ENCODE measurements around the gene NOLC1. TPM values are rescaled to one million over a fixed set of nuclear protein-coding genes. Genes with fewer than 3 reads are reported as not detected.

The NOLC1 gene
- total RNA-seq, 2 experiments from 2014 or later, result 206 to 283 TPM

DNA sequence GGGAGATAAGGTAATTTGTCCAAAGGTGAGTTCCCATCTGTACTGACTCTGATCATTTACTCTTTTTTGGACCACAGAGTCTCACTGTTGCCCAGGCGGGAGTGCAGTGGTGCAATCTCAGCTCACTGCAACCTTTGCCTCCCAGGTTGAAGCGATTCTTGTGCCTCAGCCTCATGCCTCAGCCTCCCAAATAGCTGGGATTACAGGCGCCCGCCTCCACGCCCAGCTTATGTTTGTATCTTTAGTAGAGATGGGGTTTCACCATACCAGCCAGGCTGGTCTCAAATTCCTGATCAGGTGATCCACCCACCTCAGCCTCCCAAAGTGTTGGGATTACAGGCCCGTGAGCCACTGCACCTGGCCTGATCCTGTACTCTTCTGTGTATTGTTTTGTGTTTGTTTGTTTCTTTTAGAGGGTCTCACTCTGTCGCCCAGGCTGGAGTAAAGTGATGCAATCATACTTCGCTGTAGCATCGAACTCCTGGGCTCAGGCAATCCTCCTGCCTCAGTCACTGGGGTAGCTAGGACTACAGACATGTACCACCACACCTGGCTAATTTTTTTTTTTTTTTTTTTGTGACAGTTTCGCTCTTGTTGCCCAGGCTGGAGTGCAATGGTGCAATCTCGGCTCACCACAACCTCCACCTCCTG, 2.4 kb downstream of the NOLC1 start:
- DNase-seq, result no peak
- no peak for ATAC-seq
- Mint-ChIP-seq H3K9me3 (ENCODE audit: low read depth) (no peaks in the 10 kb centered on the region), H3K4me1 (peaks cover 59% of the 10 kb centered on the region), H3K27ac (peak overlapping the region; percentile 74), H3K27me3 (no peaks in the 10 kb centered on the region), H3K36me3 (ENCODE audit: low read depth) (peaks cover 82% of the 10 kb centered on the region), H3K4me3 (peak overlapping the region; percentile 99)
- ChIA-PET POLR2A (interaction anchor here (0.6 to 2.7 kb wide), 5 partner anchors 10 to 46 kb away, joined by 3 to 8 read pairs (median 5); no protein-coding TSS in a partner anchor), CTCF (interaction anchor here (0.6 to 1.9 kb wide), 7 partner anchors 9 to 350 kb away, joined by 3 to 6 read pairs (median 3); partner anchors contain the start of gene PPRC1)
- intact Hi-C loops (cut with DNase I, micrococcal nuclease), result loop anchor here (2.0 to 5.0 kb wide), 2 partner anchors 14 to 1243 kb away; partner anchors contain the start of genes ATP5MK (in 1 of the 2) and PDCD11 (in 1 of the 2)

DNA sequence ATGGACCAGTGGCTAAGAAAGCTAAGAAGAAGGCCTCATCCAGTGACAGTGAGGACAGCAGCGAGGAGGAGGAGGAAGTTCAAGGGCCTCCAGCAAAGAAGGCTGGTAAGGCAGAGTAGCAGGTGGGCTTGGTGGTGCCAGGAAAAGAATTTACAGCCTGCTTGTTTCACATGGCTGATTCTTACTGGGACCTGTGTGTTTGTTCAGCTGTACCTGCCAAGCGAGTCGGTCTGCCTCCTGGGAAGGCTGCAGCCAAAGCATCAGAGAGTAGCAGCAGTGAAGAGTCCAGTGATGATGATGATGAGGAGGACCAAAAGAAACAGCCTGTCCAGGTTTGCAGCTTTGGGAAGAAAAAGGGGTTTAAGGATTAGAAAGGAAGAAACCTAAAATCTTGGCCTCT, 5.0 kb downstream of the NOLC1 start:
- H3K9me3 Mint-ChIP-seq (ENCODE audit: low read depth), result no peaks in the 10 kb centered on the region
- ATAC-seq (no peak), DNase-seq (no peak)
- CTCF ChIA-PET, result interaction anchor here (1.0 to 2.7 kb wide), 5 partner anchors 11 to 346 kb away, joined by 3 to 32 read pairs (median 3); partner anchors contain the start of genes PPRC1 and SUFU
- peaks cover 48% of the 10 kb centered on the region for H3K4me1 Mint-ChIP-seq
- intact Hi-C loops (cut with DNase I, micrococcal nuclease), result no loop called here
- H3K27me3 Mint-ChIP-seq, result no peaks in the 10 kb centered on the region
- no peak overlapping the region for H3K4me3 Mint-ChIP-seq
- H3K36me3 Mint-ChIP-seq (ENCODE audit: low read depth), result peaks cover 91% of the 10 kb centered on the region
- peak overlapping the region; percentile 76 for H3K27ac Mint-ChIP-seq
- POLR2A ChIA-PET, result interaction anchor here (0.6 to 1.3 kb wide), 3 partner anchors 9 to 19 kb away, joined by 4 to 6 read pairs (median 5); no protein-coding TSS in a partner anchor

DNA sequence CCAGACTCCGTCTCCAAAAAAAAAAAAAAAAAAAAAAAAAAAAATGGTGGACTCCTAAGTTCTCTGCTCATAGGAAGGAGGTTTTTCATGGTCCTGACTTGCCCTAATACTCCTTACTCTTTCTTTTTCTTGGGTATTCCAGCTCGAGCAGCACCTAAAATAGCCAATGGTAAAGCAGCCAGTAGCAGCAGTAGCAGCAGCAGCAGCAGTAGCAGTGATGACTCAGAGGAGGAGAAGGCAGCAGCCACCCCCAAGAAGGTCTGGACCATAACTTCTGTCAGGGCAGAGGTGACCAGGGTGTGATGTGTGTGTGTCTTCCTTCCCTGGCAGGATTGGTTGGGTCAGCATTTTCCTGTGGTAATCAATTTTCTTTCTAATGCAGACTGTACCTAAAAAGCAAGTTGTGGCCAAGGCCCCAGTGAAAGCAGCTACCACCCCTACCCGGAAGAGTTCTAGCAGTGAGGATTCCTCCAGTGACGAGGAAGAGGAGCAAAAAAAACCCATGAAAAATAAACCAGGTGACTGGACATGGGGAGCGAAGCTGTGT, 6.9 kb downstream of the NOLC1 start:
- no peak for DNase-seq
- intact Hi-C loops (cut with DNase I, micrococcal nuclease), result no loop called here
- Mint-ChIP-seq H3K4me1 (peaks cover 40% of the 10 kb centered on the region), H3K4me3 (no peak overlapping the region), H3K36me3 (ENCODE audit: low read depth) (peaks cover 80% of the 10 kb centered on the region), H3K27ac (peak overlapping the region; percentile 25), H3K9me3 (ENCODE audit: low read depth) (no peaks in the 10 kb centered on the region), H3K27me3 (no peaks in the 10 kb centered on the region)
- peak; percentile 37 for ATAC-seq
- CTCF ChIA-PET, result interaction anchor here (0.7 to 2.7 kb wide), 7 partner anchors 9 to 425 kb away, joined by 3 to 32 read pairs (median 3); partner anchors contain the start of gene PPRC1
- POLR2A ChIA-PET, result interaction anchor here (0.7 kb wide), 1 partner anchor 10 kb away, joined by 3 read pairs; no protein-coding TSS in a partner anchor

DNA sequence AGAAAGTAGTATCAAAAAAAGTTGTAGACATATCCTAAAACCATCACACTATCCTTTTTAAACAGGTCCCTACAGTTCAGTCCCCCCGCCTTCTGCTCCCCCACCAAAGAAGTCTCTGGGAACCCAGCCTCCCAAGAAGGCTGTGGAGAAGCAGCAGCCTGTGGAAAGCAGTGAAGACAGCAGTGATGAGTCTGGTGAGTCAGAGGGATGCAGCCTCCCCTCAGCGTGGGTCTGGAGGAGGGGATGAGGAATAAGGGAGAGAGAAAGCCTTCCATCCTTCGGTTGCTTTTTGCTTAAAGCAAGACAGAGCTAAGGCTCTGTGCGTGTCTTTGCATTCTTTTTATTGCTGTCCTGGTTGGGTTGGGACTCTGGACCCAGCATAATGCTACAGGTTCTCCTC, 7.6 kb downstream of the NOLC1 start:
- ChIA-PET CTCF (interaction anchor here (0.6 to 2.7 kb wide), 13 partner anchors 9 to 424 kb away, joined by 3 to 16 read pairs (median 3); partner anchors contain the start of gene PPRC1), POLR2A (interaction anchor here (0.7 kb wide), 3 partner anchors 10 to 754 kb away, joined by 3 to 4 read pairs (median 3); no protein-coding TSS in a partner anchor)
- ATAC-seq (no peak), DNase-seq (no peak)
- Mint-ChIP-seq H3K9me3 (ENCODE audit: low read depth) (no peaks in the 10 kb centered on the region), H3K27ac (no peak overlapping the region), H3K36me3 (ENCODE audit: low read depth) (peaks cover 73% of the 10 kb centered on the region), H3K27me3 (no peaks in the 10 kb centered on the region), H3K4me3 (no peak overlapping the region), H3K4me1 (peaks cover 33% of the 10 kb centered on the region)
- intact Hi-C loops (cut with DNase I, micrococcal nuclease), result loop anchor here in 1 of 2 experiments (10.0 kb wide), 1 partner anchor 425 kb away; no protein-coding TSS in a partner anchor

- ChIA-PET CTCF (interaction anchor here (0.7 to 1.6 kb wide), 2 partner anchors 9 to 188 kb away, joined by 4 read pairs; no protein-coding TSS in a partner anchor), POLR2A (interaction anchor here (0.5 to 1.6 kb wide), 5 partner anchors 10 to 315 kb away, joined by 3 to 8 read pairs (median 3); partner anchors contain the start of gene NOLC1)
- H3K9me3 Mint-ChIP-seq (ENCODE audit: low read depth), result no peaks in the 10 kb centered on the region
- ATAC-seq (no peak), DNase-seq (no peak)
- H3K27ac Mint-ChIP-seq, result peak overlapping the region; percentile 23
- peaks cover 4% of the 10 kb centered on the region for H3K4me1 Mint-ChIP-seq
- intact Hi-C loops (cut with DNase I, micrococcal nuclease), result loop anchor here in 1 of 2 experiments (10.0 kb wide), 1 partner anchor 421 kb away; no protein-coding TSS in a partner anchor
- H3K4me3 Mint-ChIP-seq, result no peak overlapping the region
- peaks cover 37% of the 10 kb centered on the region for H3K36me3 Mint-ChIP-seq (ENCODE audit: low read depth)
- no peaks in the 10 kb centered on the region for H3K27me3 Mint-ChIP-seq
These were observed 11.3 kb downstream of the NOLC1 start for GRCh38 chr10:102163342-102163989.

- POLR2A ChIA-PET, result interaction anchor here (1.5 kb wide), 1 partner anchor 59 kb away, joined by 3 read pairs; the partner anchor contains the start of gene ELOVL3
These were observed 15.7 kb downstream of the NOLC1 start for GRCh38 chr10:102167861-102168260.

GRCh38 chr10:102170602-102171001, 18.4 kb downstream of the NOLC1 start:
- DNase-seq (no peak), ATAC-seq (no peak)
- CTCF ChIA-PET, result interaction anchor here (0.6 to 5.6 kb wide), 19 partner anchors 13 to 377 kb away, joined by 3 to 66 read pairs (median 4); partner anchors contain the start of gene ELOVL3
- peaks cover 4% of the 10 kb centered on the region for H3K4me1 Mint-ChIP-seq
- H3K4me3 Mint-ChIP-seq, result peak overlapping the region; percentile 8
- POLR2A ChIA-PET, result interaction anchor here (1.2 to 1.5 kb wide), 2 partner anchors 10 to 19 kb away, joined by 3 to 7 read pairs; partner anchors contain the start of gene NOLC1
- H3K9me3 Mint-ChIP-seq (ENCODE audit: low read depth), result no peaks in the 10 kb centered on the region
- H3K36me3 Mint-ChIP-seq (ENCODE audit: low read depth), result no peaks in the 10 kb centered on the region
- H3K27me3 Mint-ChIP-seq, result no peaks in the 10 kb centered on the region
- H3K27ac Mint-ChIP-seq, result no peak overlapping the region
- intact Hi-C loops (cut with DNase I, micrococcal nuclease), result no loop called here

More at GRCh38 chr10:102167861-102168260, 15.7 kb downstream of the NOLC1 start:
- Mint-ChIP-seq H3K27me3 (no peaks in the 10 kb centered on the region), H3K9me3 (ENCODE audit: low read depth) (no peaks in the 10 kb centered on the region), H3K4me3 (no peak overlapping the region), H3K4me1 (peaks cover 4% of the 10 kb centered on the region), H3K27ac (no peak overlapping the region), H3K36me3 (ENCODE audit: low read depth) (peaks cover 2% of the 10 kb centered on the region)
- CTCF ChIA-PET, result interaction anchor here (0.8 to 5.6 kb wide), 7 partner anchors 10 to 185 kb away, joined by 3 to 66 read pairs (median 6); partner anchors contain the start of gene ELOVL3
- ATAC-seq (no peak), DNase-seq (no peak)
- intact Hi-C loops (cut with DNase I, micrococcal nuclease), result loop anchor here (2.0 to 10.0 kb wide), 3 partner anchors 13 to 417 kb away; no protein-coding TSS in a partner anchor

DNA sequence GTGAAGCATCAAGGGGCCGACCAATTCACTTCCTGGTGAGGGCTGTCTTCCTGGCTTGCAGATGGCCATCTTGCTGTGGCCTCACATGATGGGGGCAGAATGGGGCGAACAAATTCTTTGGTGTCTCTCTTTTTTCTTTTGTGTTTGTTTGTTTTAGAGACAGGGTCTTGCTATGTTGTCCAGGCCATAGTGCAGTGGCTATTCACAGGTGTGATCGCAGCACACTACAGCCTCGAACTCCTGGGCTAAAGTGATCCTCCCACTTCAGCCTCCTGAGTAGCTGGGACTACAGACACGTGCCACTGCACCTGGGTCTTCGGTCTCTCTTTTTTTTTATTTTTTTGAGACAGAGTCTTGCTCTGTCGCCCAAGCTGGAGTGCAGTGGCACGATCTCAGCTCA, 20.1 kb downstream of the NOLC1 start:
- H3K4me3 Mint-ChIP-seq, result no peak overlapping the region
- H3K27me3 Mint-ChIP-seq, result no peaks in the 10 kb centered on the region
- CTCF ChIA-PET, result interaction anchor here (0.6 to 0.9 kb wide), 3 partner anchors 16 to 213 kb away, joined by 3 read pairs; no protein-coding TSS in a partner anchor
- H3K27ac Mint-ChIP-seq, result no peak overlapping the region
- DNase-seq (no peak), ATAC-seq (no peak)
- peaks cover 4% of the 10 kb centered on the region for H3K4me1 Mint-ChIP-seq
- H3K9me3 Mint-ChIP-seq (ENCODE audit: low read depth), result no peaks in the 10 kb centered on the region
- POLR2A ChIA-PET, result no interaction called here
- intact Hi-C loops (cut with DNase I, micrococcal nuclease), result no loop called here
- H3K36me3 Mint-ChIP-seq (ENCODE audit: low read depth), result no peaks in the 10 kb centered on the region

DNA sequence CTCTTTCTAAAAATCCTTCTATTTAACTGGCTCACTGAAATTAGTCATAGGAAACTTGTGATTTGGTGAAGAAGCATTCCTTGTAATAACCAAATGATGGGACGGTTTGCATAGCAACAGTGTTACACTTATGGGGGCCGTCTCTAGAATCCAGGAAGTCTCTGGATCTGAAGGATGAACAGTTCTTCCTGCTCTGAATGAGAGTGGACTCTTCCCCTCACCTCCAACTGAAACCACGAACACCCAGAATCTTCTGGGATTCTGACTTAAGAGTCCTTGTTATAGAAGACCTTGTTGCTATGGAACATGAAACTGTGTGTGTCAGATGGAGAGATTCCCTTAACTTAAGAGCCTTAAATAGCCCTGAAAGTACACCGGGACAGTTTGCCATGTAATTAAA, 23.2 kb downstream of the NOLC1 start:
- Mint-ChIP-seq H3K4me3 (no peak overlapping the region), H3K27ac (no peak overlapping the region), H3K4me1 (no peaks in the 10 kb centered on the region), H3K27me3 (peaks cover 4% of the 10 kb centered on the region), H3K9me3 (ENCODE audit: low read depth) (no peaks in the 10 kb centered on the region), H3K36me3 (ENCODE audit: low read depth) (no peaks in the 10 kb centered on the region)
- no peak for ATAC-seq
- intact Hi-C loops (cut with DNase I, micrococcal nuclease), result no loop called here
- ChIA-PET POLR2A (interaction anchor here (0.6 kb wide), 1 partner anchor 301 kb away, joined by 3 read pairs; no protein-coding TSS in a partner anchor), CTCF (no interaction called here)
- no peak for DNase-seq

DNA sequence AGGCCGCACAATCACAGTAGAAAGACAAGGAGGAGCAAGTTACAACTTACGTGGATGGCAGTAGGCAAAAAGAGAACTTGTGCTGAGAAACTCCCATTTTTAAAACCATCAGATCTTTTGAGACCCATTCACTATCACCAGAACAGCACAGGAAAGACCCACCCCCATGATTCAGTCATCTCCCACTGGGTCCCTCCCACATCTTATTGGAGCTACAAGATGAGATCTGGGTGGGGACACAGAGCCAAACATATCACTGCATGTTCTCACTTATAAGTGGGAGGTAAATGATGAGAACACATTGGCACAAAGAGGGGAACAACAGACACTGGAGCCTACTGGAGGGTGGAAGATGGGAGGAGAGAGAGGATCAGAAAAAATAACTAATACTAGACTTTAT, 32.4 kb downstream of the NOLC1 start:
- Mint-ChIP-seq H3K36me3 (ENCODE audit: low read depth) (no peaks in the 10 kb centered on the region), H3K4me1 (peaks cover 12% of the 10 kb centered on the region), H3K27me3 (no peaks in the 10 kb centered on the region), H3K4me3 (no peak overlapping the region), H3K27ac (no peak overlapping the region), H3K9me3 (ENCODE audit: low read depth) (peaks cover 3% of the 10 kb centered on the region)
- ATAC-seq (no peak), DNase-seq (no peak)
- POLR2A ChIA-PET, result no interaction called here
- intact Hi-C loops (cut with DNase I, micrococcal nuclease), result no loop called here
- CTCF ChIA-PET, result interaction anchor here (0.9 kb wide), 1 partner anchor 45 kb away, joined by 4 read pairs; no protein-coding TSS in a partner anchor

GRCh38 chr10:102185272-102185671, 33.1 kb downstream of the NOLC1 start:
- H3K4me3 Mint-ChIP-seq, result no peak overlapping the region
- H3K36me3 Mint-ChIP-seq (ENCODE audit: low read depth), result no peaks in the 10 kb centered on the region
- H3K27ac Mint-ChIP-seq, result no peak overlapping the region
- H3K4me1 Mint-ChIP-seq, result peaks cover 12% of the 10 kb centered on the region
- intact Hi-C loops (cut with DNase I, micrococcal nuclease), result no loop called here
- peaks cover 3% of the 10 kb centered on the region for H3K9me3 Mint-ChIP-seq (ENCODE audit: low read depth)
- no peak for DNase-seq
- no peaks in the 10 kb centered on the region for H3K27me3 Mint-ChIP-seq
- ChIA-PET CTCF (no interaction called here), POLR2A (no interaction called here)
- ATAC-seq, result no peak
